H9 (cell line): ENCODE results near the gene PDS5B. TPM values are rescaled to one million over a fixed set of nuclear protein-coding genes. Genes with fewer than 3 reads are reported as not detected.

Experiments
- DNase-seq: peaks from one replicate; pipeline ENCODE4 v3.0.0-alpha.2; 2017
- H2AFZ ChIP-seq: one replicate; pipeline ENCODE4 v1.6.1; 2013; ENCODE audit warnings: mild to moderate bottlenecking, low read length, control low read depth, moderate library complexity
- H2AK5ac ChIP-seq: 2 replicates; pipeline ENCODE4 v1.6.1; 2013; ENCODE audit warnings: low read length, control low read depth, mixed read lengths; ENCODE audit not compliant: insufficient read length
- H2BK120ac ChIP-seq: one replicate; pipeline ENCODE4 v1.6.1; 2013; ENCODE audit warnings: low read depth, mild to moderate bottlenecking, low read length, control low read depth, inconsistent platforms; ENCODE audit not compliant: poor library complexity, severe bottlenecking
- H2BK12ac ChIP-seq: 2 replicates; pipeline ENCODE4 v1.6.1; 2013; ENCODE audit warnings: low read length, control low read depth, mixed read lengths, low read depth; ENCODE audit not compliant: insufficient read length
- H2BK15ac ChIP-seq: 2 replicates; pipeline ENCODE4 v1.6.1; 2013; ENCODE audit warnings: low read depth, low read length, control low read depth
- H2BK20ac ChIP-seq: one replicate; pipeline ENCODE4 v1.6.1; 2013; ENCODE audit warnings: low read depth, mild to moderate bottlenecking, low read length, control low read depth, inconsistent platforms; ENCODE audit not compliant: poor library complexity, severe bottlenecking
- H2BK5ac ChIP-seq: 2 replicates; pipeline ENCODE4 v1.6.1; 2013; ENCODE audit warnings: low read length, control low read depth, mixed read lengths; ENCODE audit not compliant: insufficient read length
- H3K14ac ChIP-seq: 2 replicates; pipeline ENCODE4 v1.6.1; 2013; ENCODE audit warnings: low read length, control low read depth; ENCODE audit not compliant: insufficient read depth
- H3K18ac ChIP-seq: 2 replicates; pipeline ENCODE4 v1.6.1; 2013; ENCODE audit warnings: low read depth, mild to moderate bottlenecking, mixed read lengths, low read length, control low read depth; ENCODE audit not compliant: insufficient read length
- H3K23ac ChIP-seq: 2 replicates; pipeline ENCODE4 v1.6.1; 2013; ENCODE audit warnings: low read length, control low read depth, mixed read lengths, low read depth; ENCODE audit not compliant: insufficient read length
- H3K23me2 ChIP-seq: 2 replicates; pipeline ENCODE4 v1.6.1; 2013; ENCODE audit warnings: low read depth, mild to moderate bottlenecking, mixed read lengths, low read length, control low read depth; ENCODE audit not compliant: insufficient read length, poor library complexity, severe bottlenecking
- H3K27ac ChIP-seq: 2 replicates; pipeline ENCODE4 v1.5.1; 2013; ENCODE audit warnings: low read length, control low read depth, mixed read lengths, low read depth; ENCODE audit not compliant: insufficient read length
- H3K27me3 ChIP-seq: 2 replicates; pipeline ENCODE4 v1.6.1; 2013; ENCODE audit warnings: low read length, control low read depth, inconsistent platforms; ENCODE audit not compliant: insufficient read depth
- H3K4ac ChIP-seq: 2 replicates; pipeline ENCODE4 v1.6.1; 2013; ENCODE audit warnings: low read depth, mild to moderate bottlenecking, control low read depth, inconsistent platforms, low read length, moderate library complexity
- H3K4me1 ChIP-seq: 2 replicates; pipeline ENCODE4 v1.6.1; 2013; ENCODE audit warnings: low read length, control low read depth, inconsistent platforms; ENCODE audit not compliant: insufficient read depth
- H3K4me2 ChIP-seq: 2 replicates; pipeline ENCODE4 v1.6.1; 2013; ENCODE audit warnings: low read length, control low read depth, mixed read lengths; ENCODE audit not compliant: insufficient read length, insufficient read depth
- H3K56ac ChIP-seq: 2 replicates; pipeline ENCODE4 v1.6.1; 2013; ENCODE audit warnings: low read depth, mild to moderate bottlenecking, mixed read lengths, low read length, control low read depth; ENCODE audit not compliant: insufficient read length
- H3K79me1 ChIP-seq: 2 replicates; pipeline ENCODE4 v1.6.1; 2013; ENCODE audit warnings: low read depth, mild to moderate bottlenecking, moderate library complexity, low read length, control low read depth, inconsistent platforms; ENCODE audit not compliant: insufficient read depth, poor library complexity, severe bottlenecking
- H3K79me2 ChIP-seq: 2 replicates; pipeline ENCODE4 v1.6.1; 2013; ENCODE audit warnings: low read length, control low read depth, inconsistent platforms; ENCODE audit not compliant: insufficient read depth
- H3K9ac ChIP-seq: 2 replicates; pipeline ENCODE4 v1.6.1; 2013; ENCODE audit warnings: low read length, control low read depth, mixed read lengths; ENCODE audit not compliant: insufficient read length; ENCODE audit errors: extremely low read depth
- H3K9me3 ChIP-seq: one replicate; pipeline ENCODE4 v1.6.1; 2013; ENCODE audit warnings: low read depth, low read length, inconsistent platforms; ENCODE audit not compliant: control insufficient read depth
- H3T11ph ChIP-seq: one replicate; pipeline ENCODE4 v1.6.1; 2013; ENCODE audit warnings: mild to moderate bottlenecking, low read length, control low read depth, inconsistent platforms
- H4K20me1 ChIP-seq: one replicate; pipeline ENCODE4 v1.6.1; 2013; ENCODE audit not compliant: control insufficient read depth, insufficient read length, insufficient read depth
- H4K5ac ChIP-seq: 2 replicates; pipeline ENCODE4 v1.6.1; 2013; ENCODE audit warnings: low read depth, mild to moderate bottlenecking, mixed read lengths, low read length, control low read depth; ENCODE audit not compliant: insufficient read length
- H4K8ac ChIP-seq: replicated peaks from 2 replicates; pipeline ENCODE4 v1.6.1; 2013; ENCODE audit warnings: low read length, control low read depth, mixed read lengths, low read depth; ENCODE audit not compliant: insufficient read length
- H4K91ac ChIP-seq: 2 replicates; pipeline ENCODE4 v1.6.1; 2013; ENCODE audit warnings: low read depth, mild to moderate bottlenecking, moderate library complexity, mixed read lengths, low read length, control low read depth; ENCODE audit not compliant: insufficient read length
- H3K27ac Mint-ChIP-seq, 3 experiments: 2 replicates in 2 of 3; 3 replicates in 1 of 3; pipeline ENCODE4 v1.8.0; 2020 to 2021; ENCODE audit warnings: mixed read lengths in 3 of 3, mild to moderate bottlenecking in 1 of 3, moderate library complexity in 1 of 3
- H3K27me3 Mint-ChIP-seq: 2 replicates; pipeline ENCODE4 v1.8.0; 2021; ENCODE audit warnings: low read depth, mild to moderate bottlenecking, moderate library complexity, mixed read lengths
- H3K36me3 Mint-ChIP-seq, 3 experiments: 2 replicates in 2 of 3; 3 replicates in 1 of 3; pipeline ENCODE4 v1.8.0; 2020 to 2021; ENCODE audit warnings: low read depth in 3 of 3, mixed read lengths in 3 of 3; ENCODE audit not compliant: insufficient read depth in 1 of 3
- H3K4me1 Mint-ChIP-seq, 2 experiments: 2 replicates each; pipeline ENCODE4 v1.8.0; 2020; ENCODE audit warnings: mixed read lengths in 2 of 2
- H3K4me3 Mint-ChIP-seq, 2 experiments: 2 replicates in 1 of 2; 3 replicates in 1 of 2; pipeline ENCODE4 v1.8.0; 2020 to 2021; ENCODE audit warnings: mild to moderate bottlenecking in 2 of 2, mixed read lengths in 2 of 2, moderate library complexity in 1 of 2
- H3K9me3 Mint-ChIP-seq, 2 experiments: 2 replicates in 1 of 2; 3 replicates in 1 of 2; pipeline ENCODE4 v1.8.0; 2020; ENCODE audit warnings: mild to moderate bottlenecking in 2 of 2, mixed read lengths in 2 of 2, moderate library complexity in 1 of 2
- CTCF ChIP-seq: fragments of 200-600 bp; sonication (generic); conservative IDR thresholded peaks from 3 replicates; pipeline ENCODE4 v1.8.0; 2021; ENCODE audit warnings: antibody characterized with exemption, mild to moderate bottlenecking
- WGBS: extraction: QIAGEN DNeasy Blood & Tissue Kit; methylation state at CpG from one replicate; pipeline ENCODE4 v1.1.7; 2013; ENCODE audit warnings: missing lambda C conversion rate, low lambda C conversion rate, mixed read lengths; ENCODE audit not compliant: insufficient read length; ENCODE audit errors: extremely low coverage; 5-methylcytosine and 5-hydroxymethylcytosine counted together
- total RNA-seq: library from RNA; stranded (reverse); gene quantifications from 2 replicates; pipeline ENCODE4 v1.2.1, GENCODE V29; 2021

Gene PDS5B
- total RNA-seq, 1 experiment from 2014 or later: 50.0 TPM

GRCh38 chr13:32722340-32722739 lies 136.1 kb downstream of the PDS5B start:
- no peaks in the 10 kb centered on the region for H3K79me2 ChIP-seq
- no peak overlapping the region for H4K5ac ChIP-seq
- H3K79me1 ChIP-seq: no peaks in the 10 kb centered on the region
- no peak overlapping the region for H2BK5ac ChIP-seq
- H3K4ac ChIP-seq: no peak overlapping the region
- H3K56ac ChIP-seq: no peak overlapping the region
- Mint-ChIP-seq H3K27me3 (no peaks in the 10 kb centered on the region), H3K27ac (no peak overlapping the region), H3K4me3 (no peak overlapping the region), H3K36me3 (peaks cover 37 to 47% (median 41%) of the 10 kb centered on the region in 3 experiments), H3K4me1 (peaks cover 0 to 10% of the 10 kb centered on the region in 2 experiments; a peak in 3 of 4 replicates), H3K9me3 (peaks cover 27 to 29% of the 10 kb centered on the region in 2 experiments)
- no peak overlapping the region for H4K8ac ChIP-seq
- DNase-seq: no peak
- H2AFZ ChIP-seq: no peak overlapping the region
- no peaks in the 10 kb centered on the region for H4K20me1 ChIP-seq
- no peak overlapping the region for H3K9ac ChIP-seq
- H2BK120ac ChIP-seq: no peak overlapping the region
- no peak overlapping the region for H4K91ac ChIP-seq
- H2BK12ac ChIP-seq: no peak overlapping the region
- no peaks in the 10 kb centered on the region for H3K27me3 ChIP-seq
- H3T11ph ChIP-seq: no peak overlapping the region
- H2BK15ac ChIP-seq: no peak overlapping the region
- no peaks in the 10 kb centered on the region; the same call in 1 of the 2 replicates for H3K4me1 ChIP-seq
- H3K4me2 ChIP-seq: no peak overlapping the region
- H3K18ac ChIP-seq: no peak overlapping the region
- no peak overlapping the region for H3K14ac ChIP-seq
- no peaks in the 10 kb centered on the region for H3K9me3 ChIP-seq
- no CpG with 5 or more reads among the region's 2 CpGs for WGBS
- no peaks in the 10 kb centered on the region for H3K23me2 ChIP-seq
- no peak overlapping the region for H3K23ac ChIP-seq
- no peak overlapping the region for H3K27ac ChIP-seq
- no peak overlapping the region for H2BK20ac ChIP-seq
- no peak overlapping the region for H2AK5ac ChIP-seq
- no peak for TF ChIP-seq CTCF
